Measurements from ENCODE around the gene ADA.

DNA sequence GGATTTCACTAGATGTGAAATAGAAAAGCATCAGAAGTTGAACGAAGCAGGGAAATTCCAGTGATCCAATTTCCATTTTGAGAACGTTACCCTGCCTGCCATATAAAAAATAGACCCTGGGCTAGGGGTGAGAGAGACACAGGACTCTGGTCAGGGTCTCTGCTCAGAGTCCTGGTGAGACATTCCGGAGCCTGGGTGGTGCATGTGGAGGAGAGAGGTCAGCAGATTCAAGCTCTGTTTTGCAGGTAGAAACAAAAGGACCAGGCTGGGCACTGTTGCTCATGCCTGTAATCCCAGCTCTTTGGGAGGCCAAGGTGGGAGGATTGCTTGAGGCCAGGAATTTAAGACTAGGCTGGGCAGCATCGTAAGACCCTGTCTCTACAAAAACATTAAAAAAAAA is 51.2 kb downstream of the ADA start:
- no peak for TF ChIP-seq POLR2A (IDR thresholded peaks at IDR 0.05)
- TF ChIP-seq, protein P1, sequence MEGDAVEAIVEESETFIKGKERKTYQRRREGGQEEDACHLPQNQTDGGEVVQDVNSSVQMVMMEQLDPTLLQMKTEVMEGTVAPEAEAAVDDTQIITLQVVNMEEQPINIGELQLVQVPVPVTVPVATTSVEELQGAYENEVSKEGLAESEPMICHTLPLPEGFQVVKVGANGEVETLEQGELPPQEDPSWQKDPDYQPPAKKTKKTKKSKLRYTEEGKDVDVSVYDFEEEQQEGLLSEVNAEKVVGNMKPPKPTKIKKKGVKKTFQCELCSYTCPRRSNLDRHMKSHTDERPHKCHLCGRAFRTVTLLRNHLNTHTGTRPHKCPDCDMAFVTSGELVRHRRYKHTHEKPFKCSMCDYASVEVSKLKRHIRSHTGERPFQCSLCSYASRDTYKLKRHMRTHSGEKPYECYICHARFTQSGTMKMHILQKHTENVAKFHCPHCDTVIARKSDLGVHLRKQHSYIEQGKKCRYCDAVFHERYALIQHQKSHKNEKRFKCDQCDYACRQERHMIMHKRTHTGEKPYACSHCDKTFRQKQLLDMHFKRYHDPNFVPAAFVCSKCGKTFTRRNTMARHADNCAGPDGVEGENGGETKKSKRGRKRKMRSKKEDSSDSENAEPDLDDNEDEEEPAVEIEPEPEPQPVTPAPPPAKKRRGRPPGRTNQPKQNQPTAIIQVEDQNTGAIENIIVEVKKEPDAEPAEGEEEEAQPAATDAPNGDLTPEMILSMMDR (IDR thresholded peaks at IDR 0.05), result no peak

All from testis (tissue), 2 donors.